Adrenal gland (tissue), 12 donors: Measurements from ENCODE around the gene MALAT1. TPM values are rescaled to one million over a fixed set of nuclear protein-coding genes. Genes with fewer than 3 reads are reported as not detected.

Source experiments
- DNase-seq, 7 donors: peaks; one replicate each; pipeline ENCODE4 v3.0.0-alpha.2; 2019 to 2020
- H3K27ac ChIP-seq, 5 donors: fragments of 200-600 bp; sonication (generic) in 4 of 5; 1 replicate in 3 of 5; 2 replicates in 2 of 5; pipeline versions ENCODE4 v1.5.1 to v1.8.0; 2016 to 2020; ENCODE audit warnings: mild to moderate bottlenecking in 1 of 5
- H3K27me3 ChIP-seq: fragments of 200-600 bp; 2 replicates; pipeline ENCODE4 v1.8.0; 2021
- H3K36me3 ChIP-seq, 2 donors: fragments of 200-600 bp; replicated peaks in 1 of 2; 1 replicate in 1 of 2; 2 replicates in 1 of 2; pipeline versions ENCODE4 v1.5.1 to v1.8.0; 2018 to 2022
- H3K4me1 ChIP-seq, 2 donors: fragments of 200-600 bp; replicated peaks in 1 of 2; 1 replicate in 1 of 2; 2 replicates in 1 of 2; pipeline versions ENCODE4 v1.5.1 to v1.8.0; 2018 to 2021
- H3K4me3 ChIP-seq, 4 donors: fragments of 200-600 bp; sonication (generic) in 3 of 4; one replicate each; pipeline ENCODE4 v1.5.1; 2016 to 2018
- H3K9me3 ChIP-seq, 3 donors: fragments of 200-600 bp; sonication (generic) in 1 of 3; replicated peaks in 1 of 3; 1 replicate in 2 of 3; 2 replicates in 1 of 3; pipeline versions ENCODE4 v1.5.1 to v1.8.0; 2016 to 2021
- POLR2A ChIP-seq, 2 donors: fragments of 450-650 bp; IDR thresholded peaks; one replicate each; pipeline ENCODE4 v1.6.1; 2017; ENCODE audit warnings: antibody characterized with exemption in 2 of 2, mild to moderate bottlenecking in 2 of 2, moderate library complexity in 1 of 2
- WGBS, 4 donors: extraction: QIAGEN DNeasy Blood & Tissue Kit in 2 of 4; methylation state at CpG; one replicate each; pipeline versions ENCODE4 v1.1.5 to v1.1.7; 2013 to 2017; 5-methylcytosine and 5-hydroxymethylcytosine counted together
- intact Hi-C, 2 donors: fragments of 100-400 bp; cut with DNase I; formaldehyde crosslinking; loops; one replicate each; pipeline versions ENCODE4 v1.14.1 to v1.15.0; 2022 to 2023
- polyA plus RNA-seq, 3 donors: library from polyadenylated mRNA; stranded (reverse); fragments of 200-250 nt in 2 of 3; fragments of 350-450 nt in 1 of 3; fragmentation: Illumina TruSeq in 1 of 3; extraction: RNeasy Lipid Tissue Mini Kit (QIAGEN cat#74804) in 1 of 3; gene quantifications; one replicate each; pipeline ENCODE4 v1.2.3, GENCODE V29; 2013 to 2014
- total RNA-seq, 9 donors: library from RNA; depleted of rRNA in 4 of 9; stranded (reverse); fragments of >200 nt in 4 of 9; fragments of 120-200 nt in 1 of 9; fragmentation: NEBNext Ultra II Directional in 1 of 9; extraction: Animal tissue kit (Norgen Biotek cat#: 25700) in 1 of 9; gene quantifications; one replicate each; pipeline versions ENCODE4 v1.1.0 to v1.2.4, GENCODE V29; 2013 to 2023
- TF ChIP-seq, protein P1 (sequence below), 6 experiments: fragments of 450-650 bp in 4 of 6; fragments of 200-600 bp in 2 of 6; sonication (generic) in 1 of 6; IDR thresholded peaks; 1 replicate in 5 of 6; 2 replicates in 1 of 6; pipeline versions ENCODE4 v1.5.1 to v1.8.0; 2016 to 2021; ENCODE audit warnings: antibody characterized with exemption in 6 of 6, mild to moderate bottlenecking in 2 of 6, moderate library complexity in 1 of 6
- donor health status: healthy with polysubstance abuse.
- donor health status: Bipolar disorder and iron deficiency.
- donor health status: DM: yes; HTN: yes; CAD: no.
- donor health status: DM: no; HTN: no; CAD: no.
- donor health status: DM: no; HTN: no; CAD: no.
- donor health status: DM: yes; HTN: yes; CAD: no.

Gene MALAT1
- total and polyA plus RNA-seq, 12 donors, result 237 to 17,143 (median 9,608) TPM

DNA sequence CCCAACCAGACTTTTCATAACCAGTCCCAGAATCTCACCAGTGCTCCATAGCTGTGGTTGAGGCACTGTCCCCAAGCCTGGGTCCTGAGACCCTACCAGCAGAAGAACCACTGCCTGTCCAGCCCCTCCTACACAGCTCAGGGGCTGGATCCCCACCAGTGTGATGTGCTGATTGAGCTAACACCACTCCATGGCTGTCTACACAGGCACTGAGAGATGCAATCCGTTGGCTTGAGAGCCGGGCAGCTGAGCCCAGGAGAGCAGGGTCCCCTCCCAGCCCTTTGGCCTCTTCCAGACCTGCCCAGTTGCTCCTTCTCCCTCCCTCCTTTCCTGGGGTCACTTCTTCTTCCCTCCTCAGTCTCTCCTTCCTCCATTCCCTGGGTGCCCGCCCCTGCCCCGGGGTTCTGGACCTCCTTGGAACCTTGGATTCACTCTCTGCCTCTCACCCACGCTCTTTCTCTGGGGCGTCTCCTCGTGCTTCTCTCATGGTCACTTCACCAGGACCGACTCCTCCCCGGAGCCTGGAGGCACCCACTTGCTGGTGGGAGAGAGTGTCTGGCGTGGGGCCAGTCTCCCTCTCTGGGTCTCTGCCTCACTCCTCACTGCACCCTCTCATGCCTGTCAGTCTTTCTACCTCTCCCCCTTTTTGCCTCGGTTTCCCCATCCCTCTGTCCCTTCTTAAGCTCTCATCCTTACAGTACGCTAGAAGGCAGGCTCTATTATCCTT lies 25.3 kb downstream of the MALAT1 start:
- intact Hi-C loops, result no loop called here

GRCh38 chr11:65524741-65525545 lies 26.1 kb downstream of the MALAT1 start, which contains the start of gene SCYL1:
Gene SCYL1, plus strand, starts transcription at chr11:65525083. Its CDS starts 71 bp downstream, at chr11:65525154.
- Histone ChIP-seq H3K27me3 (no peaks in the 10 kb centered on the region), H3K4me3 (peak within 1 kb of the TSS; percentile 78 to 99 (median 82)), H3K36me3 (peaks cover 0 to 37% of the 10 kb centered on the region in 2 donors), H3K27ac (peak within 1 kb of the TSS; percentile 69 to 93 (median 90)), H3K9me3 (no peaks in the 10 kb centered on the region), H3K4me1 (peaks cover 28 to 40% of the 10 kb centered on the region in 2 donors)
- peak; percentile 79 to 89 (median 85) for DNase-seq
- WGBS, 4 donors, result 1% methylated on average over 7 to 79 of the region's 82 CpGs
- intact Hi-C loops, result no loop called here
- TF ChIP-seq, protein P1, sequence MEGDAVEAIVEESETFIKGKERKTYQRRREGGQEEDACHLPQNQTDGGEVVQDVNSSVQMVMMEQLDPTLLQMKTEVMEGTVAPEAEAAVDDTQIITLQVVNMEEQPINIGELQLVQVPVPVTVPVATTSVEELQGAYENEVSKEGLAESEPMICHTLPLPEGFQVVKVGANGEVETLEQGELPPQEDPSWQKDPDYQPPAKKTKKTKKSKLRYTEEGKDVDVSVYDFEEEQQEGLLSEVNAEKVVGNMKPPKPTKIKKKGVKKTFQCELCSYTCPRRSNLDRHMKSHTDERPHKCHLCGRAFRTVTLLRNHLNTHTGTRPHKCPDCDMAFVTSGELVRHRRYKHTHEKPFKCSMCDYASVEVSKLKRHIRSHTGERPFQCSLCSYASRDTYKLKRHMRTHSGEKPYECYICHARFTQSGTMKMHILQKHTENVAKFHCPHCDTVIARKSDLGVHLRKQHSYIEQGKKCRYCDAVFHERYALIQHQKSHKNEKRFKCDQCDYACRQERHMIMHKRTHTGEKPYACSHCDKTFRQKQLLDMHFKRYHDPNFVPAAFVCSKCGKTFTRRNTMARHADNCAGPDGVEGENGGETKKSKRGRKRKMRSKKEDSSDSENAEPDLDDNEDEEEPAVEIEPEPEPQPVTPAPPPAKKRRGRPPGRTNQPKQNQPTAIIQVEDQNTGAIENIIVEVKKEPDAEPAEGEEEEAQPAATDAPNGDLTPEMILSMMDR (IDR thresholded peaks at IDR 0.05), result no peak
- peak; percentile 61 to 68 for TF ChIP-seq POLR2A (IDR thresholded peaks at IDR 0.05)

More for the DNA sequence above, 25.3 kb downstream of the MALAT1 start:
- peak overlapping the region in 1 of 4 donors; percentile 84 for H3K4me3 ChIP-seq
- H3K4me1 ChIP-seq, result peaks cover 20 to 32% of the 10 kb centered on the region in 2 donors
- peak in 6 of 7 donors; percentile 60 to 83 (median 68) for DNase-seq
- no peaks in the 10 kb centered on the region for H3K9me3 ChIP-seq
- no peak for TF ChIP-seq POLR2A (IDR thresholded peaks at IDR 0.05)
- TF ChIP-seq, protein P1 (IDR thresholded peaks at IDR 0.05), result no peak
- H3K27me3 ChIP-seq, result no peaks in the 10 kb centered on the region
- peak overlapping the region in 3 of 5 donors; percentile 47 to 66 (median 57) for H3K27ac ChIP-seq
- H3K36me3 ChIP-seq, result peaks cover 0 to 31% of the 10 kb centered on the region in 2 donors
- WGBS, 4 donors, result 25 to 28% (median 26%) methylated on average over 12 of the region's 12 CpGs

- Histone ChIP-seq H3K4me1 (peaks cover 32 to 45% of the 10 kb centered on the region in 2 donors), H3K27ac (peak overlapping the region; percentile 69 to 93 (median 90)), H3K36me3 (peaks cover 0 to 45% of the 10 kb centered on the region in 2 donors), H3K4me3 (peak overlapping the region; percentile 78 to 99 (median 82)), H3K27me3 (no peaks in the 10 kb centered on the region), H3K9me3 (no peaks in the 10 kb centered on the region)
- DNase-seq, result peak in 1 of 7 donors; percentile 43
- 30 to 44% (median 39%) methylated on average over 20 to 31 of the region's 31 CpGs for WGBS, 4 donors
- intact Hi-C loops, result no loop called here
- TF ChIP-seq POLR2A (IDR thresholded peaks at IDR 0.05), result no peak
- TF ChIP-seq, protein P1 (IDR thresholded peaks at IDR 0.05), result no peak
Observed at GRCh38 chr11:65525546-65526480, 27.0 kb downstream of the MALAT1 start.
